IMR-90 (cell line): ENCODE results near the gene TM7SF2. TPM values are rescaled to one million over a fixed set of nuclear protein-coding genes. Genes with fewer than 3 reads are reported as not detected.

Source experiments
- ATAC-seq: fragments of 200-7000 bp; cut with Tn5 transposase; 2 replicates; pipeline ENCODE4 v1.9.1; 2020; ENCODE audit warnings: low read depth, mild to moderate bottlenecking, moderate library complexity
- BruUV-seq: library from RNA; stranded (reverse); fragments of 400-500 nt; replicated peaks from 2 replicates; lab custom pipeline; 2021; lab: Mats Ljungman, UMichigan
- CTCF ChIA-PET: fragments of 300-600 bp; formaldehyde crosslinking; extraction: SDS; loops from one replicate; lab custom pipeline; 2021; ENCODE audit warnings: antibody characterized with exemption; lab: Yijun Ruan, JAX
- POLR2A ChIA-PET: fragments of 300-600 bp; sonication (Branson Sonifier 250); formaldehyde crosslinking; loops from one replicate; lab custom pipeline; 2022; ENCODE audit warnings: antibody characterized with exemption; ENCODE audit not compliant: unreplicated experiment; lab: Charles Lee
- DNase-seq: peaks from one replicate; pipeline ENCODE4 v3.0.0; 2013
- H2AFZ ChIP-seq: replicated peaks from 2 replicates; pipeline ENCODE3; 2013; ENCODE audit warnings: low read length, mild to moderate bottlenecking; ENCODE audit not compliant: poor library complexity
- H2AK5ac ChIP-seq: 2 replicates; pipeline ENCODE4 v1.6.1; 2013; ENCODE audit warnings: low read depth, low read length, inconsistent platforms
- H2AK9ac ChIP-seq: replicated peaks from 2 replicates; pipeline ENCODE3; 2013; ENCODE audit warnings: mild to moderate bottlenecking, low read depth, low read length, moderate library complexity; ENCODE audit not compliant: poor library complexity
- H2BK120ac ChIP-seq: 2 replicates; pipeline ENCODE4 v1.6.1; 2013; ENCODE audit warnings: low read depth, low read length, inconsistent platforms
- H2BK15ac ChIP-seq: 3 replicates; pipeline ENCODE4 v1.6.1; 2013; ENCODE audit warnings: low read depth, low read length, inconsistent platforms
- H2BK20ac ChIP-seq: 2 replicates; pipeline ENCODE4 v1.6.1; 2013; ENCODE audit warnings: low read depth, mild to moderate bottlenecking, inconsistent platforms, low read length, moderate library complexity
- H2BK5ac ChIP-seq: 2 replicates; pipeline ENCODE4 v1.6.1; 2013; ENCODE audit warnings: mild to moderate bottlenecking, low read depth, low read length, inconsistent platforms; ENCODE audit not compliant: poor library complexity, severe bottlenecking
- H3K14ac ChIP-seq: replicated peaks from 2 replicates; pipeline ENCODE4 v1.6.1; 2013; ENCODE audit warnings: low read depth, low read length, inconsistent platforms
- H3K18ac ChIP-seq: 2 replicates; pipeline ENCODE4 v1.6.1; 2013; ENCODE audit warnings: low read depth, low read length, control low read depth
- H3K23ac ChIP-seq: 2 replicates; pipeline ENCODE4 v1.6.1; 2013; ENCODE audit warnings: low read depth, low read length, inconsistent platforms
- H3K27ac ChIP-seq: 2 replicates; pipeline ENCODE4 v1.5.1; 2013; ENCODE audit warnings: mild to moderate bottlenecking, control low read depth, low read length; ENCODE audit not compliant: insufficient read depth
- H3K27me3 ChIP-seq: 2 replicates; pipeline ENCODE4 v1.6.1; 2013; ENCODE audit warnings: low read length; ENCODE audit not compliant: control insufficient read depth, insufficient read depth
- H3K36me3 ChIP-seq: 2 replicates; pipeline ENCODE4 v1.6.1; 2013; ENCODE audit warnings: low read length, mixed read lengths; ENCODE audit not compliant: control insufficient read depth, insufficient read depth
- H3K4ac ChIP-seq: 2 replicates; pipeline ENCODE4 v1.6.1; 2013; ENCODE audit warnings: low read depth, low read length, inconsistent platforms
- H3K4me1 ChIP-seq: 2 replicates; pipeline ENCODE4 v1.6.1; 2013; ENCODE audit warnings: low read length, mixed read lengths; ENCODE audit not compliant: control insufficient read depth, insufficient read depth
- H3K4me2 ChIP-seq: 2 replicates; pipeline ENCODE4 v1.6.1; 2013; ENCODE audit warnings: low read depth, mild to moderate bottlenecking, control low read depth, low read length, moderate library complexity
- H3K4me3 ChIP-seq: 2 replicates; pipeline ENCODE4 v1.5.1; 2013; ENCODE audit warnings: low read depth, mild to moderate bottlenecking, control low read depth, low read length, moderate library complexity; ENCODE audit not compliant: insufficient read depth
- H3K56ac ChIP-seq: 2 replicates; pipeline ENCODE4 v1.6.1; 2013; ENCODE audit warnings: low read length, inconsistent platforms; ENCODE audit not compliant: insufficient read depth; ENCODE audit errors: extremely low read depth
- H3K79me1 ChIP-seq, 2 experiments: 2 replicates each; pipeline ENCODE4 v1.6.1; 2013; ENCODE audit warnings: low read length in 2 of 2, inconsistent platforms in 1 of 2, low read depth in 1 of 2
- H3K9ac ChIP-seq: 2 replicates; pipeline ENCODE4 v1.6.1; 2013; ENCODE audit warnings: low read depth, low read length, control low read depth
- H3K9me1 ChIP-seq: 2 replicates; pipeline ENCODE4 v1.6.1; 2013; ENCODE audit warnings: low read length, inconsistent platforms; ENCODE audit not compliant: insufficient read depth
- H3K9me3 ChIP-seq: 2 replicates; pipeline ENCODE4 v1.6.1; 2013; ENCODE audit warnings: low read length; ENCODE audit not compliant: control insufficient read depth, insufficient read depth
- H4K20me1 ChIP-seq: 2 replicates; pipeline ENCODE4 v1.6.1; 2013; ENCODE audit warnings: low read length, inconsistent platforms; ENCODE audit not compliant: insufficient read depth
- H4K5ac ChIP-seq: 2 replicates; pipeline ENCODE4 v1.6.1; 2013; ENCODE audit warnings: mild to moderate bottlenecking, low read depth, low read length, control low read depth
- H4K8ac ChIP-seq, 2 experiments: 2 replicates each; pipeline ENCODE4 v1.6.1; 2013; ENCODE audit warnings: low read depth in 2 of 2, low read length in 2 of 2, control low read depth in 1 of 2, inconsistent platforms in 1 of 2
- H4K91ac ChIP-seq: 2 replicates; pipeline ENCODE4 v1.6.1; 2013; ENCODE audit warnings: low read depth, low read length, inconsistent platforms; ENCODE audit not compliant: insufficient read depth
- BHLHE40 ChIP-seq: fragments of 150-350 bp; IDR thresholded peaks from 2 replicates; pipeline ENCODE4 v1.6.1; 2016; ENCODE audit warnings: mild to moderate bottlenecking, low read depth, low read length
- CEBPB ChIP-seq: IDR thresholded peaks from 2 replicates; pipeline ENCODE4 v1.6.1; 2012; ENCODE audit warnings: low read depth, low read length, improper control_type of control experiment
- CHD1 ChIP-seq: IDR thresholded peaks from 2 replicates; pipeline ENCODE4 v1.6.1; 2012; ENCODE audit warnings: low read depth, low read length, improper control_type of control experiment
- CTCF ChIP-seq: conservative IDR thresholded peaks from 2 replicates; pipeline ENCODE4 v1.5.1; 2012; ENCODE audit warnings: mild to moderate bottlenecking, low read depth, low read length, improper control_type of control experiment
- FOS ChIP-seq: fragments of 150-350 bp; IDR thresholded peaks from 2 replicates; pipeline ENCODE4 v1.6.1; 2016; ENCODE audit warnings: low read depth, low read length
- MAFK ChIP-seq: IDR thresholded peaks from 2 replicates; pipeline ENCODE4 v1.6.1; 2012; ENCODE audit warnings: low read depth, low read length, improper control_type of control experiment
- MAZ ChIP-seq: IDR thresholded peaks from 2 replicates; pipeline ENCODE4 v1.6.1; 2012; ENCODE audit warnings: low read depth, mild to moderate bottlenecking, low read length, improper control_type of control experiment, moderate library complexity, borderline replicate concordance
- MXI1 ChIP-seq: IDR thresholded peaks from 2 replicates; pipeline ENCODE4 v1.6.1; 2012; ENCODE audit warnings: low read depth, mild to moderate bottlenecking, low read length, moderate library complexity, borderline replicate concordance
- NFE2L2 ChIP-seq: fragments of 150-350 bp; IDR thresholded peaks from 2 replicates; pipeline ENCODE4 v1.6.1; 2016; ENCODE audit warnings: low read depth, mild to moderate bottlenecking, low read length
- POLR2A ChIP-seq: IDR thresholded peaks from 2 replicates; pipeline ENCODE4 v1.6.1; 2012; ENCODE audit warnings: mild to moderate bottlenecking, low read depth, low read length
- RAD21 ChIP-seq: IDR thresholded peaks from 2 replicates; pipeline ENCODE4 v1.6.1; 2012; ENCODE audit warnings: low read length, improper control_type of control experiment
- RCOR1 ChIP-seq: IDR thresholded peaks from 2 replicates; pipeline ENCODE4 v1.6.1; 2012; ENCODE audit warnings: mild to moderate bottlenecking, low read length, improper control_type of control experiment; ENCODE audit not compliant: insufficient replicate concordance
- RFX5 ChIP-seq: IDR thresholded peaks from 2 replicates; pipeline ENCODE4 v1.8.0; 2012; ENCODE audit warnings: low read depth, mild to moderate bottlenecking, low read length, moderate library complexity
- SMC3 ChIP-seq: fragments of 150-350 bp; IDR thresholded peaks from 2 replicates; pipeline ENCODE4 v1.6.1; 2016; ENCODE audit warnings: low read depth, mild to moderate bottlenecking, antibody characterized with exemption, low read length, moderate library complexity
- USF2 ChIP-seq: fragments of 150-350 bp; IDR thresholded peaks from 2 replicates; pipeline ENCODE4 v1.6.1; 2017; ENCODE audit warnings: mild to moderate bottlenecking, antibody characterized with exemption, low read length, low read depth
- WGBS, 2 experiments: methylation state at CpG; one replicate each; pipeline versions ENCODE4 v1.1.5 to v1.1.7; 2013; ENCODE audit warnings: missing lambda C conversion rate in 2 of 2; ENCODE audit not compliant: insufficient read length in 1 of 2; ENCODE audit errors: extremely low coverage in 2 of 2; 5-methylcytosine and 5-hydroxymethylcytosine counted together
- dilution Hi-C: fragments of 300-500 bp; cut with HindIII; formaldehyde crosslinking; loops from one replicate; pipeline ENCODE4 v1.14.3; 2018; ENCODE audit warnings: low sequenced_read_pairs; ENCODE audit not compliant: unreplicated experiment
- in situ Hi-C: fragments of 300-500 bp; cut with MboI; formaldehyde crosslinking; loops from 3 replicates; pipeline ENCODE4 v1.14.3; 2019; ENCODE audit warnings: low sequenced_read_pairs, inconsistent platforms, mixed read lengths
- intact Hi-C: fragments of 100-400 bp; cut with micrococcal nuclease; formaldehyde crosslinking; loops from 2 replicates; pipeline ENCODE4 v1.10.0; 2022
- polyA plus RNA-seq, 3 experiments: library from polyadenylated mRNA; depleted of rRNA; stranded (reverse); fragments of >200 nt; gene quantifications; 2 replicates each; pipeline ENCODE4 v1.2.3, GENCODE V29; 2012; ENCODE audit warnings: low replicate concordance in 1 of 3
- total RNA-seq: library from RNA; depleted of rRNA; stranded (reverse); fragments of >200 nt; gene quantifications from 2 replicates; pipeline ENCODE4 v1.2.3, GENCODE V29; 2012
- TF ChIP-seq, protein P1 (sequence below): fragments of 150-350 bp; IDR thresholded peaks from 2 replicates; pipeline ENCODE4 v1.6.1; 2016; ENCODE audit warnings: low read depth, mild to moderate bottlenecking, low read length, moderate library complexity, borderline replicate concordance

Gene TM7SF2
- total and polyA plus RNA-seq, 2 of the 4 experiments (the other 2 are of a cell fraction): 5.7 to 7.6 TPM

DNA sequence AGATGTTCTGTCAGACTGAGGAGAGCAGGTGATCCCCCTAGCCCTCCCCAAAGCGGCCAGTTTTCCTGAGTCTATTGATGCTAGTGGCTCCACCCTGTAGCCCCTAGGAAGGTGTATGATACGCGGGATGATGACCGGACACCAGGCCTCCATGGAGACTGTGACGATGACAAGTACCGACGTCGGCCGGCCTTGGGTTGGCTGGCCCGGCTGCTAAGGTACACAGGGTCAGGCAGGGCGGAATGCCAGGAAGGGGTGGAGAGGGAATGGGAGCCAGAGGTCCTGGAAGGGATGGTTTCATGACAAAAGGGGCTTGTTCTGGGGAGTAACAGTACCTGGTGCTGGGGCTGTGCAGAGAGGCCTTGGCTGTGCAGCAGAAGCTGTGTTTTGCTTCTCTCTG lies 24.5 kb upstream of the TM7SF2 start:
- no peak for ATAC-seq
- 92% methylated on average over 5 of the region's 11 CpGs; no CpG with 5 or more reads in 1 of the 2 experiments for WGBS, 2 experiments

More for the DNA sequence above, 24.5 kb upstream of the TM7SF2 start:
- Histone ChIP-seq H3K4me2 (no peak overlapping the region), H3K9me3 (no peaks in the 10 kb centered on the region), H3K4ac (no peak overlapping the region), H3K27ac (no peak overlapping the region), H2BK120ac (no peak overlapping the region), H4K91ac (no peak overlapping the region), H3K27me3 (no peaks in the 10 kb centered on the region), H3K4me1 (peaks cover 4% of the 10 kb centered on the region; the same call in 1 of the 2 replicates), H4K20me1 (no peaks in the 10 kb centered on the region; the same call in 1 of the 2 replicates), H2BK20ac (no peak overlapping the region), H2AK5ac (no peak overlapping the region), H2BK5ac (no peak overlapping the region), H3K36me3 (peaks cover 35% of the 10 kb centered on the region), H3K23ac (no peak overlapping the region), H2AK9ac (peak overlapping the region; percentile 10), H4K8ac (no peak overlapping the region), H3K79me1 (peaks cover 25 to 35% of the 10 kb centered on the region in 2 experiments), H3K56ac (no peak overlapping the region), H3K18ac (no peak overlapping the region), H3K9ac (no peak overlapping the region), H2AFZ (no peak overlapping the region), H4K5ac (no peak overlapping the region), H3K14ac (no peak overlapping the region), H3K9me1 (no peaks in the 10 kb centered on the region), H2BK15ac (no peak overlapping the region), H3K4me3 (no peak overlapping the region)
- dilution Hi-C loops: no loop called here
- TF ChIP-seq CEBPB (no peak), RFX5 (no peak), MXI1 (no peak), FOS (no peak), USF2 (no peak), MAZ (no peak), POLR2A (no peak), SMC3 (no peak), NFE2L2 (no peak), BHLHE40 (no peak), CHD1 (no peak), RCOR1 (no peak), RAD21 (no peak), MAFK (no peak), CTCF (no peak)
- TF ChIP-seq, protein P1, sequence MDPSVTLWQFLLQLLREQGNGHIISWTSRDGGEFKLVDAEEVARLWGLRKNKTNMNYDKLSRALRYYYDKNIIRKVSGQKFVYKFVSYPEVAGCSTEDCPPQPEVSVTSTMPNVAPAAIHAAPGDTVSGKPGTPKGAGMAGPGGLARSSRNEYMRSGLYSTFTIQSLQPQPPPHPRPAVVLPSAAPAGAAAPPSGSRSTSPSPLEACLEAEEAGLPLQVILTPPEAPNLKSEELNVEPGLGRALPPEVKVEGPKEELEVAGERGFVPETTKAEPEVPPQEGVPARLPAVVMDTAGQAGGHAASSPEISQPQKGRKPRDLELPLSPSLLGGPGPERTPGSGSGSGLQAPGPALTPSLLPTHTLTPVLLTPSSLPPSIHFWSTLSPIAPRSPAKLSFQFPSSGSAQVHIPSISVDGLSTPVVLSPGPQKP: no peak
- CTCF ChIA-PET: no interaction called here
- POLR2A ChIA-PET: no interaction called here
- no peak for DNase-seq
- intact Hi-C loops: no loop called here
- no TSS peak for BruUV-seq
- in situ Hi-C loops: no loop called here
